ENCODE data around the gene RAB44. TPM values are rescaled to one million over a fixed set of nuclear protein-coding genes. Genes with fewer than 3 reads are reported as not detected.

RAB44 gene
- total and polyA plus RNA-seq, 2 of the 4 experiments (the other 2 are of a cell fraction), result 0.03 TPM; not detected in 1

GRCh38 chr6:36673882-36674281 lies 23.7 kb upstream of the RAB44 start:
- no peak overlapping the region for H2BK5ac ChIP-seq (ENCODE audit: low read depth, low read length, poor library complexity, severe bottlenecking)
- no peak overlapping the region for H3K23ac ChIP-seq (ENCODE audit: low read depth, low read length)
- H3K56ac ChIP-seq (ENCODE audit: extremely low read depth, insufficient read depth, low read length), result no peak overlapping the region
- TF ChIP-seq CTCF (conservative IDR thresholded peaks at IDR 0.05; ENCODE audit: low read depth, low read length), result no peak
- no peak for TF ChIP-seq RCOR1 (IDR thresholded peaks at IDR 0.05; ENCODE audit: insufficient replicate concordance, low read length)
- TF ChIP-seq CEBPB (IDR thresholded peaks at IDR 0.05; ENCODE audit: low read depth, low read length), result no peak
- no peak for TF ChIP-seq FOS (IDR thresholded peaks at IDR 0.05; ENCODE audit: low read depth, low read length)
- TF ChIP-seq MAZ (IDR thresholded peaks at IDR 0.05; ENCODE audit: borderline replicate concordance, low read depth, low read length), result no peak
- TF ChIP-seq NFE2L2 (IDR thresholded peaks at IDR 0.05; ENCODE audit: low read depth, low read length), result no peak
- TF ChIP-seq, protein P1, sequence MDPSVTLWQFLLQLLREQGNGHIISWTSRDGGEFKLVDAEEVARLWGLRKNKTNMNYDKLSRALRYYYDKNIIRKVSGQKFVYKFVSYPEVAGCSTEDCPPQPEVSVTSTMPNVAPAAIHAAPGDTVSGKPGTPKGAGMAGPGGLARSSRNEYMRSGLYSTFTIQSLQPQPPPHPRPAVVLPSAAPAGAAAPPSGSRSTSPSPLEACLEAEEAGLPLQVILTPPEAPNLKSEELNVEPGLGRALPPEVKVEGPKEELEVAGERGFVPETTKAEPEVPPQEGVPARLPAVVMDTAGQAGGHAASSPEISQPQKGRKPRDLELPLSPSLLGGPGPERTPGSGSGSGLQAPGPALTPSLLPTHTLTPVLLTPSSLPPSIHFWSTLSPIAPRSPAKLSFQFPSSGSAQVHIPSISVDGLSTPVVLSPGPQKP (IDR thresholded peaks at IDR 0.05; ENCODE audit: borderline replicate concordance, low read depth, low read length), result no peak
- no peak for TF ChIP-seq POLR2A (IDR thresholded peaks at IDR 0.05; ENCODE audit: low read depth, low read length)
- TF ChIP-seq RFX5 (IDR thresholded peaks at IDR 0.05; ENCODE audit: low read depth, low read length), result no peak
- DNase-seq (no peak), ATAC-seq (ENCODE audit: low read depth) (no peak)
- H2BK120ac ChIP-seq (ENCODE audit: low read depth, low read length), result no peak overlapping the region
- H4K20me1 ChIP-seq (ENCODE audit: insufficient read depth, low read length), result peaks cover 4% of the 10 kb centered on the region
- no peak overlapping the region for H2AFZ ChIP-seq (replicated peaks; ENCODE audit: low read length, poor library complexity)
- CTCF ChIA-PET, result no interaction called here
- intact Hi-C loops (cut with micrococcal nuclease) (no loop called here), dilution Hi-C loops (cut with HindIII; ENCODE audit: low sequenced_read_pairs, unreplicated experiment) (no loop called here), in situ Hi-C loops (cut with MboI; ENCODE audit: low sequenced_read_pairs) (no loop called here)
- H2BK20ac ChIP-seq (ENCODE audit: low read depth, low read length), result peak overlapping the region; percentile 34; the same call in 1 of the 2 replicates
- no peak overlapping the region for H4K8ac ChIP-seq (ENCODE audit: low read depth in 2 of 2, low read length in 2 of 2)
- no peak overlapping the region for H4K5ac ChIP-seq (ENCODE audit: low read depth, low read length)
- H3K27ac ChIP-seq (ENCODE audit: insufficient read depth, low read length), result no peak overlapping the region
- peaks cover 14% of the 10 kb centered on the region for H3K9me1 ChIP-seq (ENCODE audit: insufficient read depth, low read length)
- H2AK9ac ChIP-seq (replicated peaks; ENCODE audit: low read depth, low read length, poor library complexity), result no peak overlapping the region
- H3K4ac ChIP-seq (ENCODE audit: low read depth, low read length), result peak overlapping the region; percentile 44; the same call in 1 of the 2 replicates
- 91% methylated on average over 9 of the region's 10 CpGs; no CpG with 5 or more reads in 1 of the 2 experiments for WGBS, 2 experiments (ENCODE audit: extremely low coverage in 2 of 2, insufficient read length in 1 of 2)
- H3K79me1 ChIP-seq (ENCODE audit: low read depth in 1 of 2, low read length in 2 of 2), result peaks cover 9 to 40% of the 10 kb centered on the region in 2 experiments
- no peaks in the 10 kb centered on the region for H3K36me3 ChIP-seq (ENCODE audit: control insufficient read depth, insufficient read depth, low read length)
- POLR2A ChIA-PET (ENCODE audit: unreplicated experiment), result no interaction called here
- H3K14ac ChIP-seq (replicated peaks; ENCODE audit: low read depth, low read length), result no peak overlapping the region
- peak overlapping the region; percentile 44; the same call in 1 of the 2 replicates for H2AK5ac ChIP-seq (ENCODE audit: low read depth, low read length)
- H3K4me1 ChIP-seq (ENCODE audit: control insufficient read depth, insufficient read depth, low read length), result peaks cover 23% of the 10 kb centered on the region
- no TSS peak for BruUV-seq (replicated peaks)
- no peak overlapping the region for H3K18ac ChIP-seq (ENCODE audit: low read depth, low read length)
- no peaks in the 10 kb centered on the region for H3K9me3 ChIP-seq (ENCODE audit: control insufficient read depth, insufficient read depth, low read length)
- H3K4me2 ChIP-seq (ENCODE audit: low read depth, low read length), result no peak overlapping the region
- no peaks in the 10 kb centered on the region for H3K27me3 ChIP-seq (ENCODE audit: control insufficient read depth, insufficient read depth, low read length)
- 0 out of 2 replicates have a peak overlapping the region, but pooled peaks have one; percentile 33 for H4K91ac ChIP-seq (ENCODE audit: insufficient read depth, low read depth, low read length)
- no peak overlapping the region for H3K9ac ChIP-seq (ENCODE audit: low read depth, low read length)
- no peak overlapping the region for H3K4me3 ChIP-seq (ENCODE audit: insufficient read depth, low read depth, low read length)
- H2BK15ac ChIP-seq (ENCODE audit: low read depth, low read length), result no peak overlapping the region; the same call in 2 of the 3 replicates

Data from IMR-90 (cell line).